ENCODE measurements around the gene TMEM141. TPM values are rescaled to one million over a fixed set of nuclear protein-coding genes. Genes with fewer than 3 reads are reported as not detected.
"Not testable (repeated sequence)": the region's sequence is repeated elsewhere in the genome, so short reads cannot be mapped to it uniquely, and the experiment has no call there.

TMEM141 gene
- total RNA-seq, 2 experiments from 2014 or later: 42.3 to 45.2 TPM

GRCh38 chr9:136748666-136749611, 42.2 kb upstream of the TMEM141 start:
- Mint-ChIP-seq H3K9me3 (peaks cover 23% of the 10 kb centered on the region), H3K27ac (no peak overlapping the region), H3K27me3 (peaks cover 8% of the 10 kb centered on the region), H3K4me3 (no peak overlapping the region), H3K36me3 (peaks cover 12% of the 10 kb centered on the region), H3K4me1 (ENCODE audit: low read depth) (peaks cover 9% of the 10 kb centered on the region)
- CTCF ChIA-PET: no interaction called here
- intact Hi-C loops (cut with micrococcal nuclease): no loop called here
- POLR2A ChIA-PET: no interaction called here
- DNase-seq: no peak

- Mint-ChIP-seq H3K27me3 (peaks cover 9% of the 10 kb centered on the region), H3K9me3 (peaks cover 26% of the 10 kb centered on the region), H3K27ac (no peak overlapping the region), H3K36me3 (peaks cover 15% of the 10 kb centered on the region), H3K4me1 (ENCODE audit: low read depth) (peaks cover 9% of the 10 kb centered on the region), H3K4me3 (no peak overlapping the region)
- ChIA-PET POLR2A (interaction anchor here (1.0 kb wide), 1 partner anchor 22 kb away, joined by 3 read pairs; no protein-coding TSS in a partner anchor), CTCF (interaction anchor here (0.6 to 1.6 kb wide), 6 partner anchors 9 to 33 kb away, joined by 3 to 10 read pairs (median 5); no protein-coding TSS in a partner anchor)
- DNase-seq: no peak
- intact Hi-C loops (cut with micrococcal nuclease): loop anchor here (2.0 to 10.0 kb wide), 2 partner anchors 16 to 46 kb away; no protein-coding TSS in a partner anchor
Observed at GRCh38 chr9:136750526-136750925, 40.6 kb upstream of the TMEM141 start.

DNA sequence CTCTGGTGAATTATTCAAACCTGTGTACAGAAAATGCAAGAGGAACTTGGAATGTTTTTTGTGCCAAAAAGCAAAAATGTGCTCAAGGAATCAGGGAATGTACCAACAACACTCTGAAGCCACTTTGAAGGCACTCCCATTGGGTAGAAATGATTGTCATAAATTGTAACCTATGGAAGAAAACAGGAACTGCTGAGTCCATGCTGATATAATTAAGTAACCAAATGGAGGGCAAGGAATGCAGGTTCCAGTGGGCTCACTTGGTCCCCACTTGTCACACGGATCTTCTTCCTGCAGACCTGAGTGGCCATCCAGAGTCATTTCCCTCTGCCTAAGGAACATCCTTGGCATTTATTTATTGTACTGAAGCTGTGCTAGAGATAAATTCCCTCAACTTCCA, 39.9 kb upstream of the TMEM141 start:
- Mint-ChIP-seq H3K27me3 (peaks cover 17% of the 10 kb centered on the region), H3K36me3 (peaks cover 19% of the 10 kb centered on the region), H3K4me3 (no peak overlapping the region), H3K9me3 (peaks cover 33% of the 10 kb centered on the region), H3K27ac (no peak overlapping the region), H3K4me1 (ENCODE audit: low read depth) (peaks cover 9% of the 10 kb centered on the region)
- intact Hi-C loops (cut with micrococcal nuclease): loop anchor here (2.0 to 10.0 kb wide), 2 partner anchors 16 to 46 kb away; no protein-coding TSS in a partner anchor
- no peak for DNase-seq
- CTCF ChIA-PET: interaction anchor here (1.5 to 1.6 kb wide), 2 partner anchors 10 to 15 kb away, joined by 6 to 9 read pairs; no protein-coding TSS in a partner anchor
- POLR2A ChIA-PET: interaction anchor here (1.0 kb wide), 1 partner anchor 23 kb away, joined by 3 read pairs; no protein-coding TSS in a partner anchor

DNA sequence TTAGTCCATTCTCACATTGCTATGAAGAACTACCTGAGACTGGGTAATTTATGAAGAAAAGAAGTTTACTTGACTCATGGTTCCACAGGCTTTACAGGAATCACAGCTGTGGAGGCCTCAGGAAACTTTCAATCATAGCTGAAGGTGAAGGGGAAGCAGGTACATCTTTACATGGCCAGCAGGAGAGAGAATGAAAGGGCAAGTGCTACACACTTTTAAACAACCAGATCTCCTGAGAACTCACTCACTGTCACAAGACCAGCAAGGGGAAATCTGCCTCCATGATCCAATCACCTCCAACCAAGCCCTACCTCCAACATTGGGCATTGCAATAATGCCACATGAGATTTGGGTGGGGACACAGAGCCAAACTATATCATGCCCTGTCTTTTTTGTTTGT, 39.3 kb upstream of the TMEM141 start:
- intact Hi-C loops (cut with micrococcal nuclease): loop anchor here (2.0 to 10.0 kb wide), 2 partner anchors 15 to 47 kb away; no protein-coding TSS in a partner anchor
- Mint-ChIP-seq H3K9me3 (peaks cover 35% of the 10 kb centered on the region), H3K4me3 (no peak overlapping the region), H3K27ac (no peak overlapping the region), H3K4me1 (ENCODE audit: low read depth) (peaks cover 9% of the 10 kb centered on the region), H3K27me3 (peaks cover 18% of the 10 kb centered on the region), H3K36me3 (peaks cover 19% of the 10 kb centered on the region)
- CTCF ChIA-PET: interaction anchor here (1.6 kb wide), 1 partner anchor 9 kb away, joined by 6 read pairs; no protein-coding TSS in a partner anchor
- no peak for DNase-seq
- POLR2A ChIA-PET: no interaction called here

GRCh38 chr9:136753371-136754058, 37.6 kb upstream of the TMEM141 start:
- peaks cover 9% of the 10 kb centered on the region for H3K4me1 Mint-ChIP-seq (ENCODE audit: low read depth)
- peaks cover 19% of the 10 kb centered on the region for H3K36me3 Mint-ChIP-seq
- no peak overlapping the region for H3K27ac Mint-ChIP-seq
- CTCF ChIA-PET: interaction anchor here (1.1 kb wide), 1 partner anchor 281 kb away, joined by 3 read pairs; no protein-coding TSS in a partner anchor
- H3K9me3 Mint-ChIP-seq: peaks cover 35% of the 10 kb centered on the region
- H3K4me3 Mint-ChIP-seq: no peak overlapping the region
- DNase-seq: no peak
- peaks cover 18% of the 10 kb centered on the region for H3K27me3 Mint-ChIP-seq
- intact Hi-C loops (cut with micrococcal nuclease): loop anchor here (10.0 kb wide), 1 partner anchor 49 kb away; no protein-coding TSS in a partner anchor
- POLR2A ChIA-PET: no interaction called here

- CTCF ChIA-PET: interaction anchor here (1.1 kb wide), 1 partner anchor 281 kb away, joined by 3 read pairs; no protein-coding TSS in a partner anchor
- Mint-ChIP-seq H3K27me3 (peaks cover 18% of the 10 kb centered on the region), H3K9me3 (peaks cover 35% of the 10 kb centered on the region), H3K4me3 (no peak overlapping the region), H3K27ac (no peak overlapping the region), H3K4me1 (ENCODE audit: low read depth) (peaks cover 9% of the 10 kb centered on the region), H3K36me3 (peaks cover 19% of the 10 kb centered on the region)
- POLR2A ChIA-PET: no interaction called here
- no peak for DNase-seq
- intact Hi-C loops (cut with micrococcal nuclease): loop anchor here (10.0 kb wide), 1 partner anchor 49 kb away; no protein-coding TSS in a partner anchor
Observed at GRCh38 chr9:136754059-136754572, 37.0 kb upstream of the TMEM141 start.

- no peak overlapping the region for H3K4me3 Mint-ChIP-seq
- peaks cover 35% of the 10 kb centered on the region for H3K9me3 Mint-ChIP-seq
- no peak overlapping the region for H3K27ac Mint-ChIP-seq
- CTCF ChIA-PET: interaction anchor here (1.1 kb wide), 1 partner anchor 280 kb away, joined by 3 read pairs; no protein-coding TSS in a partner anchor
- H3K36me3 Mint-ChIP-seq: peaks cover 19% of the 10 kb centered on the region
- POLR2A ChIA-PET: no interaction called here
- peaks cover 9% of the 10 kb centered on the region for H3K4me1 Mint-ChIP-seq (ENCODE audit: low read depth)
- DNase-seq: no peak
- H3K27me3 Mint-ChIP-seq: peaks cover 18% of the 10 kb centered on the region
- intact Hi-C loops (cut with micrococcal nuclease): loop anchor here (10.0 kb wide), 1 partner anchor 50 kb away; no protein-coding TSS in a partner anchor
Observed at GRCh38 chr9:136754626-136755301, 36.4 kb upstream of the TMEM141 start.

GRCh38 chr9:136755302-136756133, 35.6 kb upstream of the TMEM141 start:
- Mint-ChIP-seq H3K36me3 (peaks cover 19% of the 10 kb centered on the region), H3K9me3 (peaks cover 35% of the 10 kb centered on the region), H3K27me3 (peaks cover 22% of the 10 kb centered on the region)
- intact Hi-C loops (cut with micrococcal nuclease): loop anchor here (10.0 kb wide), 1 partner anchor 51 kb away; no protein-coding TSS in a partner anchor
- H3K27ac Mint-ChIP-seq; CTCF ChIA-PET; H3K4me1 Mint-ChIP-seq (ENCODE audit: low read depth); POLR2A ChIA-PET; H3K4me3 Mint-ChIP-seq; DNase-seq: not testable (repeated sequence)

- Mint-ChIP-seq H3K4me1 (ENCODE audit: low read depth) (no peaks in the 10 kb centered on the region), H3K9me3 (peaks cover 31% of the 10 kb centered on the region), H3K36me3 (peaks cover 19% of the 10 kb centered on the region), H3K4me3 (no peak overlapping the region), H3K27me3 (peaks cover 24% of the 10 kb centered on the region), H3K27ac (no peak overlapping the region)
- intact Hi-C loops (cut with micrococcal nuclease): loop anchor here (10.0 kb wide), 1 partner anchor 51 kb away; no protein-coding TSS in a partner anchor
- CTCF ChIA-PET: no interaction called here
- DNase-seq: no peak
- POLR2A ChIA-PET: no interaction called here
Observed at GRCh38 chr9:136756134-136756438, 35.1 kb upstream of the TMEM141 start.

GRCh38 chr9:136756836-136757235, 34.3 kb upstream of the TMEM141 start:
- H3K9me3 Mint-ChIP-seq: peaks cover 23% of the 10 kb centered on the region
- intact Hi-C loops (cut with micrococcal nuclease): loop anchor here (10.0 kb wide), 1 partner anchor 52 kb away; no protein-coding TSS in a partner anchor
- CTCF ChIA-PET: interaction anchor here (2.9 kb wide), 1 partner anchor 21 kb away, joined by 17 read pairs; no protein-coding TSS in a partner anchor
- peaks cover 24% of the 10 kb centered on the region for H3K27me3 Mint-ChIP-seq
- H3K27ac Mint-ChIP-seq: no peak overlapping the region
- DNase-seq: no peak
- no peak overlapping the region for H3K4me3 Mint-ChIP-seq
- H3K36me3 Mint-ChIP-seq: peaks cover 15% of the 10 kb centered on the region
- POLR2A ChIA-PET: no interaction called here
- H3K4me1 Mint-ChIP-seq (ENCODE audit: low read depth): no peaks in the 10 kb centered on the region

Measured in activated CD4-positive, alpha-beta memory T cell treated with anti-CD3 and anti-CD28 coated beads for 36 hours (primary cell).